AG04449 (cell line): Measurements from ENCODE around the gene TMEM208.

Source experiments
- CTCF ChIA-PET: fragments of 350-600 bp; formaldehyde crosslinking; extraction: SDS; loops from one replicate; lab custom pipeline; 2021; ENCODE audit warnings: antibody characterized with exemption; lab: Yijun Ruan, JAX
- POLR2A ChIA-PET: fragments of 400-600, 350-600 bp; formaldehyde crosslinking; extraction: SDS; loops from one replicate; lab custom pipeline; 2020; ENCODE audit warnings: antibody characterized with exemption, inconsistent platforms; lab: Yijun Ruan, JAX
- DNase-seq: peaks from one replicate; pipeline ENCODE4 v3.0.0-alpha.2; 2010; ENCODE audit warnings: low read depth, low spot score
- H3K4me3 ChIP-seq: 2 replicates; pipeline ENCODE4 v1.5.1; 2011; ENCODE audit warnings: low read depth, mild to moderate bottlenecking, control low read depth, low read length
- CTCF ChIP-seq: IDR thresholded peaks from one replicate; pipeline ENCODE4 v1.5.1; 2011; ENCODE audit warnings: mild to moderate bottlenecking, moderate library complexity, low read length, control low read depth, inconsistent platforms; ENCODE audit not compliant: insufficient read depth; ENCODE audit errors: missing control alignments

The TMEM208 gene

GRCh38 chr16:67208154-67208896 is 18.6 kb upstream of the TMEM208 start:
- H3K4me3 ChIP-seq: no peak overlapping the region
- POLR2A ChIA-PET: interaction anchor here (0.6 to 2.2 kb wide), 8 partner anchors 9 to 100 kb away, joined by 3 to 9 read pairs (median 4); partner anchors contain the start of gene TMEM208
- DNase-seq: no peak
- TF ChIP-seq CTCF: no peak
- CTCF ChIA-PET: interaction anchor here (1.0 to 10.5 kb wide), 6 partner anchors 10 to 131 kb away, joined by 3 to 83 read pairs (median 4); partner anchors contain the start of genes E2F4 and ELMO3

DNA sequence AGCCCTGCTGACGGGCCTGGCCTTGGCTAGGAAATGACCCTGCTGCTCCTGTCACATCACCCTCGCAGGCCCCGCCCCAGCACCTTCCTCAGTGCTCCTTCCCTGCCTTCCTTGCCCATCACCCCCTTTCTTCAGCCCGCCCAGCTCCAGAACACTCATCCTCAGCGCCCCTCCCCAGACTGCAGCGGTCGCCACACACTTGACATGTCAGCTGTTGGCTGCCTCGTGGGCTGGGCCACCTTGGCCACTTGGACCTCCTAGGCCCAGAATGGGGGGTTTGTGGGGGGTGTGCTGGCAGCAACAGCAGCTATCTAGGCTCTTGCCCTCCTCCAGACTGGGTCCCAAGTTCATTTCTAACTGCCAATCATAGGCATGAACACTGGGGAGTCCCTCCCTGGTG is 17.4 kb upstream of the TMEM208 start:
- no peak for TF ChIP-seq CTCF
- no peak for DNase-seq
- CTCF ChIA-PET: interaction anchor here (1.2 to 10.5 kb wide), 2 partner anchors 11 to 13 kb away, joined by 3 to 83 read pairs; partner anchors contain the start of genes E2F4 and ELMO3
- POLR2A ChIA-PET: interaction anchor here (1.1 to 2.2 kb wide), 2 partner anchors 17 to 39 kb away, joined by 5 to 9 read pairs; partner anchors contain the start of gene TMEM208
- no peak overlapping the region for H3K4me3 ChIP-seq

GRCh38 chr16:67210069-67210937 is 16.6 kb upstream of the TMEM208 start:
- CTCF ChIA-PET: interaction anchor here (10.5 kb wide), 1 partner anchor 14 kb away, joined by 83 read pairs; the partner anchor contains the start of genes E2F4 and ELMO3
- no peak for DNase-seq

DNA sequence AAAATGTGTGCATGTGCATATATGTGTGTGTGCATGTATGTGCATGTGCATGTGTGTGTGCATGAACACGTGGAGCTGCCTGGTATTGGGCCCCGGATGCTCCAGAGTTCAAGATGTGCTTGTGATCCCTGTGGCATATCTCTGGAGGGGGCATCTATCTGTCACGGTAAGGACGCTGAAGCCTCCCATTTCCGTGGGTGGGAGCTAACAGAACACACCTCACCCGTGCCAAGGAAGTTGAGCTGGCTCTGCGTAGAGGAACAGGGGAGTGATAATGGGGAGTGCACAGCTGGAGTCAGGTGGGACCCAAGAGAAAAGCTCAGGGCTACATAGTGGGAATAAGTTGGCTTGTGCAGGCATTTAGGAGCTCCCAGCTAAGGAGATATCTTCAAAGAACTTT is 15.3 kb upstream of the TMEM208 start:
- DNase-seq: no peak
- POLR2A ChIA-PET: no interaction called here
- no peak for TF ChIP-seq CTCF
- CTCF ChIA-PET: interaction anchor here (10.5 kb wide), 1 partner anchor 15 kb away, joined by 83 read pairs; the partner anchor contains the start of genes E2F4 and ELMO3
- no peak overlapping the region for H3K4me3 ChIP-seq

More at GRCh38 chr16:67210069-67210937, 16.6 kb upstream of the TMEM208 start:
- H3K4me3 ChIP-seq: no peak overlapping the region
- no peak for TF ChIP-seq CTCF
- POLR2A ChIA-PET: interaction anchor here (0.6 kb wide), 1 partner anchor 13 kb away, joined by 3 read pairs; no protein-coding TSS in a partner anchor

DNA sequence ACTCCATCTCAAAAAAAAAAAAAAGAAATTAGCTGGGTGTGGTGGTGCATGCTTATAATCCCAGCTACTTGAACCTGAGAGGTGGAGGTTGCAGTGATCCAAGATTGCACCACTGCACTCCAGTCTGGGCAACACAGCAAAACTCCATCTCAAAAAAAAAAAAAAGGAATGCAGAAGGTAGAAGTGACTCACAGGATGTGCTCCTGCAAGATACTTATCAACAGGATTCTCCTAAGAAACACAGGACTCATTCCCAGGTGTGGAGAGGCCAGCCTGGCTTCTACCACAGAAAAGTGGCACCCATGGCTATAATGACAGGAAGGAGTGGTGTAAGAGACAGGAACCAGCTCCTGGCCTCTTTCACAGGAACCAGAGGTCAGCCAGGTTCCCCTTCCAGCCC is 14.2 kb upstream of the TMEM208 start:
- no peak for DNase-seq
- ChIA-PET POLR2A (no interaction called here), CTCF (interaction anchor here (0.6 to 10.5 kb wide), 4 partner anchors 14 to 46 kb away, joined by 3 to 83 read pairs (median 3); partner anchors contain the start of genes E2F4, ELMO3 and TMEM208)
- no peak overlapping the region for H3K4me3 ChIP-seq
- TF ChIP-seq CTCF: no peak
